GM20431 (cell line): ENCODE results near the gene PFDN6.
"Not testable (repeated sequence)": the region's sequence is repeated elsewhere in the genome, so short reads cannot be mapped to it uniquely, and the experiment has no call there.

ENCODE experiments used
- in situ Hi-C: fragments of 300-500 bp; cut with MseI, MboI; formaldehyde crosslinking; loops from one replicate; pipeline ENCODE4 v1.15.0; 2020; ENCODE audit warnings: low sequenced_read_pairs; ENCODE audit not compliant: unreplicated experiment

PFDN6 gene

GRCh38 chr6:33288921-33289783 lies at the start of gene PFDN6, which contains the start of gene WDR46:
Gene PFDN6, plus strand, starts transcription at chr6:33289601. Its CDS starts 256 bp downstream, at chr6:33289857.
Gene WDR46, minus strand, starts transcription at chr6:33289239. Its CDS starts 69 bp downstream, at chr6:33289170.
- in situ Hi-C loops = no loop called here

GRCh38 chr6:33241968-33242367 lies 47.4 kb upstream of the PFDN6 start:
- in situ Hi-C loops = loop anchor here (10.0 kb wide), 1 partner anchor 77 kb away; no protein-coding TSS in a partner anchor

- in situ Hi-C loops = loop anchor here (10.0 kb wide), 1 partner anchor 79 kb away; no protein-coding TSS in a partner anchor
These were observed 45.9 kb upstream of the PFDN6 start for GRCh38 chr6:33243476-33243875.

- in situ Hi-C loops = loop anchor here (10.0 kb wide), 1 partner anchor 83 kb away; no protein-coding TSS in a partner anchor
These were observed 41.3 kb upstream of the PFDN6 start for GRCh38 chr6:33247977-33248642.

GRCh38 chr6:33248643-33248931 lies 40.8 kb upstream of the PFDN6 start:
- in situ Hi-C loops = loop anchor here (10.0 kb wide), 1 partner anchor 84 kb away; no protein-coding TSS in a partner anchor

GRCh38 chr6:33248932-33249731 lies 40.3 kb upstream of the PFDN6 start:
- in situ Hi-C loops = loop anchor here (10.0 kb wide), 1 partner anchor 84 kb away; no protein-coding TSS in a partner anchor

DNA sequence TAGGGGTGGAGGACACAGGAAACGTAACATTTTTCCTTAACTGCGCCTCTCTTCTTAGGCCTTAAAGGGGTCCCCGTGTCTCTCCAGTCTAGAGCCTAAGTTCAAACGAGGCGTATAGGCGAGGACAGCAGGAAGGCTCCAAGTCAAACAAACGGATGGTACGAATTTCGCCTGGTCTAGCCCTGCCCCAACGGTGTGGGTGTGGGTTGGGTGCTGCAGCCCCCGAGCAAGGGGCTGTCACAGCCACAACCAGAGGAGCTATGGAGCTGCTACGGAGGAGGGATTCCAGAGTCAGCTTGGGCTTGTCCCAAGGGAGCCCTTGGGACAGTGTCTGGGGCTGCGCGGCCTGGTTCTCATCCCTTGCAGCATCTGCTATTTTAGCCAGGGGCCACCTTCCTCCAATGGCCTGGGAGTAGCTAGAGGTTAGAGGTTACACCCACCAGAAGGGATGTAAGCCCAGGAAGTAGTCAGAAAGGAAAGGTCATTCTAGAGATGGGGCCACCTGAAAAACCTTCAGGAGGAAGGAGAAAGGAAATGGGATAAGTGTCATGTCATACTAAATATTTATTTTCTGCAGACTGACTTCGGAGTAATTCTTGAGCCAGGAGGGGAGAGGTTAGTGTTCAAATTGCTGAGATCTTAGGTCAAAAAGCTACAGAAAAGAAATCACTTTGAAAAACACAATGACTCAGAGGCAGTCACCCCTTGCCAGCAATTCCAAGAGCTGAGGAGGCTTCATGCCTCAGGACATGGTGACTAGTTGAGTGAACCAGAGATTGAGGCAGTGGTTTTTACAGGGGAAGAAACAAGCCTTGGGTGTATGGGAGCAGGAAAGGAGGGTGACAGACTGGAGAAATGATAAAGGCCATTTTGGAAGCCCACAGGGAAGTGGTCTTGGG lies 39.4 kb upstream of the PFDN6 start:
- in situ Hi-C loops = loop anchor here (10.0 kb wide), 1 partner anchor 85 kb away; no protein-coding TSS in a partner anchor

GRCh38 chr6:33250731-33251130 lies 38.7 kb upstream of the PFDN6 start:
- in situ Hi-C loops = no loop called here

DNA sequence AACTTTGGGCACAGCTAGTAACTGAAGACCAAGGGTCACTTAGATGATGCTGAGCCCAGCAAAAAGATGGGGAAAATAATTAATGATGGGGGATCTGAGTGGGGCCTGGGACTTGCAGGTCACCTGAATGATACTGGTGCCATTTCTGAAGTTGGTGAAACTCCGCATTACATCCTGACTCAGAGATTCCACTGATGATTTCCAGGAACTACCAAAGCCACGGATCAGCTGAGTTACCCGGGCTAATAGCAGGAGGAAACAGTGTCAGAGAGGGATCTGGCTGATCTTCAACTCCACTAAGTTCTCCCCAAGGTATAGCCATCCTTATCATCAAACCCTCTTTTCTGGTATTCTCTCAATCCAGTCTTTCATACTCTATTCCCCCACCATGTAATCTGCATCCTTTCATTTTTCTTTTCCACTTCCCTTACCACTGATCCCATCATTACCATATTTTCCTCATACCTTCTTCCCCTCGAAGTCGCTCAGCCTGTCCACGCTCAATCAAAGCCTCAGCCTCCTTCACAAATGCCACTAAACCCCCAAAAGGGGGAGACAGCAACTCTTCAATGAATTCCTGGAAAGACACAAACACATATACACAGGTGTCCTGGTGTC lies 37.9 kb upstream of the PFDN6 start:
- in situ Hi-C loops = no loop called here

DNA sequence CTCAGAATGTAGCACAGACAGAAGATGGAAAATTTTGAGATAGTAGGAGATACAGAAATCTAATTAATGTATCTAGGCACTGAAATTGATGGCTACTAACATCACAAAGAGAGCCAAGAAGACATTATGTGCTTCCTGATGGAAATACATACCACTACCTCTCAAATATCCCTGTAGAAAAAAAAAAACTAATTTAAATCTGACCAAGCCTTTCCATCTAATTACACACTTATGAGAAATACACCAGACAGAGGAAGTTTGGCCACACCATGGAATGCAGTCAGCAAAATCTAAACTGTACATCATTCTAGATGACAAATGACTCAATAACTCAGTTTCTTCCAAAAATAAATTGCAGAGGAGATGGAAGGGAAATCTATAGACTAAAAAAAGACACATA lies 36.6 kb upstream of the PFDN6 start:
- in situ Hi-C loops = no loop called here

GRCh38 chr6:33254591-33254990 lies 34.8 kb upstream of the PFDN6 start:
- in situ Hi-C loops = no loop called here

GRCh38 chr6:33259032-33259431 lies 30.4 kb upstream of the PFDN6 start:
- in situ Hi-C loops = no loop called here

GRCh38 chr6:33262490-33262889 lies 26.9 kb upstream of the PFDN6 start:
- in situ Hi-C loops = not testable (repeated sequence)

DNA sequence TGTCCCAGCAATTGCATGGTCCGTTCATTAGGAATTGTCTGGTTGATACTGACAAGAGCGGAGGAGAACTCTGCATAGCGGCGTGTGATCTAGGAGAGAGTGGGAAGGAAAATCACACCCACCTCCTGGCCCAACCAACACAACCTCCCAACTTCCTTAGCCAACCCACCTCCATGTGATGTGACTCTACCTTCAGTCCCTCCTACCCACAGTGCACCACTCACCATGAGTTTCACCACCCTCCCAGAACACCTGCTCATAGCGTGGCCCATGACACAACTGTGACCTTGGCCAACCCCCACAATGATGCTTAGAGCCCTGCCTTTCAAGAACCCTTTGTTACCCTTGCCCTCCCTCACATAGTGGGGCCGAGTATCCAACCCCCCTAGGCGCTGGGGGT lies 25.4 kb upstream of the PFDN6 start:
- in situ Hi-C loops = no loop called here

- in situ Hi-C loops = no loop called here
These were observed 18.3 kb upstream of the PFDN6 start for GRCh38 chr6:33271117-33271467.

DNA sequence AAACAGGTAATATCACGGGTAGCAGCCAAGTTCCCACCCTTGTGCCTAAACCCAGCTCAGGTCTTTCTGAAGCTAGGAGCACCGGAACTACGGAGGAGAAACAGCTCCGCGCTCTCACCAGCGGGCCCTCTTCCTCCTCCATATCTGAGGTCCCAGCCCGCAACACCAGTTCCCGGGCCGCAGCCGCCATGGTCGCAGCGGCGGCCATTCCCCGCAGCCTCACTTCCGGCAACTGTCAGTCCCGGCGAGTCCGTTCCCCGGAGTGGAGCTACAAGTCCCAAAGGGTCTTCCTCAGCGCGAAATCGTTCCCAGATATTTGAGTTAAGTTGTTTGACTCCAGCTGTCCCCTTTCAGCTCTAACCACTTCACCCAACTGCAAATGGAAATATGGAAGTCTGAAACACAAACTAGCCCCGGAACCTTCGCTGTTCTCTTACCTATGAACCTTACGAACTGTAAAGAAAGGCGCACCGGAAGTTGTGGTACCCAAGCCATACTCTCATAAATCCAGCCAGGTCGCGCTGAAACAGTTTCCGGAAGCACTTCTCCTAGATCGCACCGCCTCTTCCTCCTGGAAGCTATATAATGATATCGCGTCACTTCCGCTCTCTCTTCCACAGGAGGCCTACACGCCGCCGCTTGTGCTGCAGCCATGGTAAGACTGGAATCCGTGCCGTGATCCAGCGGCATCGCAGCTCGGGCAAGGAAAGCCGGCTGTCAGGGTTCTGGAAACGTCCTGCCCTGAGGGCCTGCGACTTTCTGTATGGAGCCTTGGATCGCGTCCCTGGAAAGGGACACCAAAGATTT lies 17.7 kb upstream of the PFDN6 start, which contains the start of the genes RPS18 and VPS52:
TSS of gene RPS18 (plus strand) at position 608 of the 807 bp plus-strand sequence. CDS start at position 653, 45 bp downstream.
TSS of gene VPS52 (minus strand) at position 409 of the 807 bp plus-strand sequence. CDS start at position 208, 201 bp downstream.
- in situ Hi-C loops = no loop called here

- in situ Hi-C loops = no loop called here
These were observed 16.9 kb upstream of the PFDN6 start for GRCh38 chr6:33272275-33273128.
